H1 (cell line): ENCODE results near the gene CARD11. TPM values are rescaled to one million over a fixed set of nuclear protein-coding genes. Genes with fewer than 3 reads are reported as not detected.

Experiments used
- CTCF ChIA-PET: fragments of 300-600 bp; sonication (Branson Sonifier 250); formaldehyde crosslinking; loops from one replicate; lab custom pipeline; 2021; ENCODE audit not compliant: partially characterized antibody; lab: Charles Lee
- POLR2A ChIA-PET: fragments of 300-600 bp; sonication (Branson Sonifier 250); formaldehyde crosslinking; loops from one replicate; lab custom pipeline; 2021; ENCODE audit warnings: inconsistent platforms; ENCODE audit not compliant: partially characterized antibody; lab: Charles Lee
- DNase-seq, 2 experiments: peaks; one replicate each; pipeline versions ENCODE4 v3.0.0 to v3.0.0-alpha.2; 2010 to 2022; ENCODE audit warnings: low spot score in 2 of 2, low read depth in 1 of 2, mixed read lengths in 1 of 2
- FAIRE-seq: peaks from 2 replicates; lab custom pipeline; 2011; peaks lifted over from hg19 to GRCh38; lab: Jason Lieb, UNC
- H2AFZ ChIP-seq: 2 replicates; pipeline ENCODE4 v1.8.1; 2012; ENCODE audit warnings: low read length, inconsistent platforms
- H2AK5ac ChIP-seq: 2 replicates; pipeline ENCODE4 v1.6.1; 2013; ENCODE audit warnings: low read depth, low read length
- H2BK120ac ChIP-seq: replicated peaks from 2 replicates; pipeline ENCODE3; 2013; ENCODE audit warnings: low read depth, low read length, inconsistent platforms
- H2BK12ac ChIP-seq: 2 replicates; pipeline ENCODE4 v1.6.1; 2013; ENCODE audit warnings: low read depth, low read length
- H2BK15ac ChIP-seq: 2 replicates; pipeline ENCODE4 v1.6.1; 2013; ENCODE audit warnings: low read length
- H2BK20ac ChIP-seq: 2 replicates; pipeline ENCODE4 v1.6.1; 2013; ENCODE audit warnings: low read length
- H2BK5ac ChIP-seq: 2 replicates; pipeline ENCODE4 v1.6.1; 2013; ENCODE audit warnings: low read depth, low read length
- H3K14ac ChIP-seq: 2 replicates; pipeline ENCODE4 v1.6.1; 2013; ENCODE audit warnings: inconsistent platforms; ENCODE audit not compliant: insufficient read length
- H3K18ac ChIP-seq: 2 replicates; pipeline ENCODE4 v1.6.1; 2013; ENCODE audit warnings: low read length; ENCODE audit errors: extremely low read depth
- H3K23ac ChIP-seq: 2 replicates; pipeline ENCODE4 v1.6.1; 2013; ENCODE audit warnings: inconsistent platforms; ENCODE audit not compliant: insufficient read length
- H3K23me2 ChIP-seq: 2 replicates; pipeline ENCODE4 v1.6.1; 2013; ENCODE audit warnings: low read depth, low read length
- H3K27ac ChIP-seq: 2 replicates; pipeline ENCODE4 v1.6.1; 2011; ENCODE audit warnings: low read depth, low read length, inconsistent platforms
- H3K27me3 ChIP-seq, 4 experiments: replicated peaks in 1 of 4; 1 replicate in 1 of 4; 2 replicates in 3 of 4; pipeline versions ENCODE4 v1.6.1 to v1.8.1; 2011 to 2013; ENCODE audit warnings: low read length in 3 of 4, mild to moderate bottlenecking in 3 of 4, inconsistent platforms in 2 of 4, mixed read lengths in 2 of 4, moderate library complexity in 1 of 4; ENCODE audit not compliant: control insufficient read depth in 3 of 4, insufficient read depth in 3 of 4; ENCODE audit errors: extremely low read depth in 1 of 4
- H3K36me3 ChIP-seq, 4 experiments: 2 replicates each; pipeline versions ENCODE4 v1.6.1 to v1.8.1; 2011 to 2013; ENCODE audit warnings: mild to moderate bottlenecking in 4 of 4, low read length in 3 of 4, moderate library complexity in 2 of 4, control low read depth in 1 of 4, inconsistent platforms in 1 of 4; ENCODE audit not compliant: insufficient read depth in 4 of 4, control insufficient read depth in 2 of 4
- H3K4ac ChIP-seq: replicated peaks from 2 replicates; pipeline ENCODE3; 2013; ENCODE audit warnings: low read length, low read depth, mixed read lengths, inconsistent platforms; ENCODE audit not compliant: insufficient read length
- H3K4me1 ChIP-seq, 4 experiments: replicated peaks in 1 of 4; 1 replicate in 1 of 4; 2 replicates in 3 of 4; pipeline versions ENCODE4 v1.6.1 to v1.8.1; 2011 to 2013; ENCODE audit warnings: low read length in 3 of 4, inconsistent platforms in 2 of 4, mixed read lengths in 1 of 4; ENCODE audit not compliant: insufficient read depth in 4 of 4, control insufficient read depth in 3 of 4
- H3K4me2 ChIP-seq, 2 experiments: 2 replicates each; pipeline versions ENCODE4 v1.6.1 to v1.8.1; 2011 to 2013; ENCODE audit warnings: low read depth in 2 of 2, low read length in 2 of 2, control low read depth in 1 of 2, inconsistent platforms in 1 of 2, mild to moderate bottlenecking in 1 of 2; ENCODE audit not compliant: insufficient read depth in 1 of 2
- H3K4me3 ChIP-seq, 4 experiments: fragments of 200-600, 300-600 bp in 1 of 4; sonication (generic), shearing (Covaris generic), sonication (Bioruptor Twin) in 1 of 4; 2 replicates each; pipeline versions ENCODE4 v1.5.1 to v1.8.1; 2011 to 2016; ENCODE audit warnings: low read length in 4 of 4, low read depth in 3 of 4, control low read depth in 2 of 4, inconsistent platforms in 2 of 4, mild to moderate bottlenecking in 2 of 4, mixed read lengths in 1 of 4, moderate library complexity in 1 of 4; ENCODE audit not compliant: insufficient read depth in 2 of 4; ENCODE audit errors: extremely low read depth in 1 of 4
- H3K56ac ChIP-seq: replicated peaks from 2 replicates; pipeline ENCODE3; 2013; ENCODE audit warnings: low read depth, mild to moderate bottlenecking, mixed read lengths, low read length, inconsistent platforms; ENCODE audit not compliant: insufficient read length
- H3K79me1 ChIP-seq: 2 replicates; pipeline ENCODE4 v1.6.1; 2013; ENCODE audit warnings: low read depth, low read length, control low read depth
- H3K79me2 ChIP-seq, 2 experiments: 2 replicates each; pipeline versions ENCODE4 v1.6.1 to v1.8.1; 2012 to 2013; ENCODE audit warnings: low read length in 2 of 2, mild to moderate bottlenecking in 2 of 2, inconsistent platforms in 1 of 2; ENCODE audit not compliant: insufficient read depth in 2 of 2, control insufficient read depth in 1 of 2
- H3K9ac ChIP-seq, 4 experiments: replicated peaks in 1 of 4; 1 replicate in 1 of 4; 2 replicates in 3 of 4; pipeline versions ENCODE4 v1.6.1 to v1.8.1; 2011 to 2013; ENCODE audit warnings: low read depth in 3 of 4, low read length in 3 of 4, control low read depth in 2 of 4, mild to moderate bottlenecking in 2 of 4, moderate library complexity in 2 of 4, inconsistent platforms in 1 of 4; ENCODE audit errors: extremely low read depth in 1 of 4
- H3K9me3 ChIP-seq, 2 experiments: 2 replicates each; pipeline versions ENCODE4 v1.6.1 to v1.8.1; 2012 to 2013; ENCODE audit warnings: mild to moderate bottlenecking in 2 of 2, moderate library complexity in 2 of 2, control low read depth in 1 of 2, inconsistent platforms in 1 of 2, low read depth in 1 of 2, low read length in 1 of 2, mixed read lengths in 1 of 2; ENCODE audit not compliant: insufficient read depth in 2 of 2
- H4K20me1 ChIP-seq, 2 experiments: replicated peaks in 1 of 2; 2 replicates each; pipeline versions ENCODE3 to v1.8.1; 2011 to 2013; ENCODE audit warnings: inconsistent platforms in 2 of 2, low read length in 2 of 2, mild to moderate bottlenecking in 1 of 2; ENCODE audit not compliant: insufficient read depth in 2 of 2, control insufficient read depth in 1 of 2
- H4K5ac ChIP-seq: 2 replicates; pipeline ENCODE4 v1.6.1; 2013; ENCODE audit warnings: low read length, low read depth, mixed read lengths, inconsistent platforms; ENCODE audit not compliant: insufficient read length
- H4K8ac ChIP-seq: 2 replicates; pipeline ENCODE4 v1.8.0; 2013; ENCODE audit warnings: mild to moderate bottlenecking, moderate library complexity, low read length, inconsistent platforms; ENCODE audit not compliant: insufficient read depth; ENCODE audit errors: extremely low read depth
- H4K91ac ChIP-seq: replicated peaks from 2 replicates; pipeline ENCODE3; 2013; ENCODE audit warnings: low read length, mixed read lengths, inconsistent platforms; ENCODE audit not compliant: insufficient read length
- BACH1 ChIP-seq: IDR thresholded peaks from 2 replicates; pipeline ENCODE4 v1.6.1; 2012; ENCODE audit warnings: low read length, improper control_type of control experiment
- HDAC2 ChIP-seq, 2 experiments: fragments of 300-600 bp in 1 of 2; sonication (generic) in 1 of 2; IDR thresholded peaks; 2 replicates each; pipeline ENCODE4 v1.6.1; 2011 to 2012; ENCODE audit warnings: low read depth in 2 of 2, low read length in 2 of 2, mild to moderate bottlenecking in 2 of 2, moderate library complexity in 2 of 2, borderline replicate concordance in 1 of 2, inconsistent platforms in 1 of 2
- KDM5A ChIP-seq: fragments of 200-600 bp; IDR thresholded peaks from 2 replicates; pipeline ENCODE4 v1.7.1; 2012; ENCODE audit warnings: mild to moderate bottlenecking, low read length, inconsistent platforms, mixed read lengths
- RBBP5 ChIP-seq: IDR thresholded peaks from 2 replicates; pipeline ENCODE4 v1.7.1; 2012; ENCODE audit warnings: low read depth, mild to moderate bottlenecking, inconsistent platforms, low read length, moderate library complexity, borderline replicate concordance
- RNF2 ChIP-seq: fragments of 200-900, 300-1000 bp; sonication (generic); IDR thresholded peaks from 2 replicates; pipeline ENCODE4 v1.7.1; 2016; ENCODE audit warnings: borderline replicate concordance, low read depth, mild to moderate bottlenecking, antibody characterized with exemption, low read length; ENCODE audit not compliant: poor library complexity, severe bottlenecking; ENCODE audit errors: missing control alignments
- SAP30 ChIP-seq: fragments of 300-600 bp; sonication (generic); IDR thresholded peaks from 2 replicates; pipeline ENCODE4 v1.7.1; 2012; ENCODE audit warnings: low read length, moderate library complexity, mild to moderate bottlenecking, inconsistent platforms; ENCODE audit not compliant: insufficient read depth, insufficient replicate concordance
- SIN3A ChIP-seq, 2 experiments: IDR thresholded peaks in 1 of 2; conservative IDR thresholded peaks in 1 of 2; 2 replicates each; pipeline ENCODE4 v1.6.1; 2011 to 2012; ENCODE audit warnings: low read length in 2 of 2, improper control_type of control experiment in 1 of 2, low read depth in 1 of 2, mild to moderate bottlenecking in 1 of 2
- SUZ12 ChIP-seq: fragments of 200-600 bp; sonication (generic); IDR thresholded peaks from 2 replicates; pipeline ENCODE4 v1.6.1; 2012; ENCODE audit warnings: mild to moderate bottlenecking, inconsistent platforms, low read length, moderate library complexity, mixed read lengths
- TCF12 ChIP-seq: IDR thresholded peaks from 2 replicates; pipeline ENCODE4 v1.6.1; 2011; ENCODE audit warnings: low read depth, mild to moderate bottlenecking, low read length
- ZNF274 ChIP-seq: IDR thresholded peaks from 2 replicates; pipeline ENCODE4 v1.7.0; 2012; ENCODE audit warnings: low read length, borderline replicate concordance; ENCODE audit errors: extremely low read depth
- WGBS, 2 experiments: shearing (Covaris generic) in 1 of 2; methylation state at CpG; one replicate each; pipeline versions ENCODE4 v1.1.6 to v1.1.7; 2013 to 2015; ENCODE audit warnings: low lambda C conversion rate in 2 of 2, mixed read lengths in 2 of 2, inconsistent platforms in 1 of 2, low coverage in 1 of 2, missing lambda C conversion rate in 1 of 2; ENCODE audit not compliant: insufficient replicate concordance in 2 of 2, insufficient coverage in 1 of 2, insufficient read length in 1 of 2; ENCODE audit errors: extremely low coverage in 1 of 2, missing lambda C conversion rate in 1 of 2; 5-methylcytosine and 5-hydroxymethylcytosine counted together
- polyA plus RNA-seq, 7 experiments: library from polyadenylated mRNA; depleted of rRNA in 3 of 7; stranded (reverse) in 5 of 7; unstranded in 2 of 7; fragments of >200 nt in 5 of 7; fragments of 200-250 nt in 2 of 7; gene quantifications; 1 replicate in 5 of 7; 2 replicates in 1 of 7; 4 replicates in 1 of 7; pipeline versions ENCODE4 v1.2.1 to v1.2.3, GENCODE V29; 2011 to 2013; ENCODE audit warnings: missing spikeins in 2 of 7, mixed read lengths in 2 of 7
- total RNA-seq: library from RNA; stranded (reverse); fragmentation: NEBNext Ultra II Directional; extraction: Animal tissue kit (Norgen Biotek cat#: 25700); gene quantifications from 2 replicates; pipeline ENCODE4 v1.2.1, GENCODE V29; 2021

Gene CARD11
- total and polyA plus RNA-seq, 2 of the 8 experiments (the other 6 are each of a cell fraction or from before 2014, with no cell fraction given): 12.6 to 29.8 TPM

- H4K8ac ChIP-seq: no peak overlapping the region
- no peak overlapping the region for H2BK15ac ChIP-seq
- H3K27me3 ChIP-seq: peaks cover 0 to 2% (median 0%) of the 10 kb centered on the region in 4 experiments; a peak in 1 of 7 replicates
- no peak overlapping the region for H3K4me3 ChIP-seq
- DNase-seq (no peak), FAIRE-seq (no peak)
- peaks cover 0 to 2% (median 0%) of the 10 kb centered on the region in 4 experiments; a peak in 3 of 8 replicates for H3K36me3 ChIP-seq
- H4K20me1 ChIP-seq: no peaks in the 10 kb centered on the region
- no peak overlapping the region for H3K9ac ChIP-seq
- H3K18ac ChIP-seq: no peak overlapping the region
- H3K27ac ChIP-seq: no peak overlapping the region
- H3K23me2 ChIP-seq: peaks cover 2% of the 10 kb centered on the region; the same call in 1 of the 2 replicates
- H3K4me2 ChIP-seq: no peak overlapping the region
- no peaks in the 10 kb centered on the region for H3K79me2 ChIP-seq
- no peaks in the 10 kb centered on the region for H3K9me3 ChIP-seq
- CTCF ChIA-PET: interaction anchor here (0.5 to 1.9 kb wide), 6 partner anchors 10 to 983 kb away, joined by 3 to 7 read pairs (median 4); partner anchors contain the start of genes MRM2 and NUDT1
- no peak overlapping the region for H3K4ac ChIP-seq
- H2AK5ac ChIP-seq: no peak overlapping the region
- POLR2A ChIA-PET: interaction anchor here (1.0 kb wide), 1 partner anchor 65 kb away, joined by 3 read pairs; no protein-coding TSS in a partner anchor
- H2BK5ac ChIP-seq: no peak overlapping the region
- no peak overlapping the region for H2BK120ac ChIP-seq
- no peaks in the 10 kb centered on the region for H3K79me1 ChIP-seq
- no peak overlapping the region for H2BK12ac ChIP-seq
- no peak overlapping the region for H4K5ac ChIP-seq
- no peak overlapping the region for H2AFZ ChIP-seq
- no peak overlapping the region for H3K56ac ChIP-seq
- WGBS, 2 experiments: 86% methylated on average over 13 of the region's 13 CpGs; no CpG with 5 or more reads in 1 of the 2 experiments
- H3K4me1 ChIP-seq: peaks cover 0 to 4% (median 0%) of the 10 kb centered on the region in 4 experiments; a peak in 3 of 7 replicates
- H4K91ac ChIP-seq: no peak overlapping the region
- H3K14ac ChIP-seq: no peak overlapping the region
- H3K23ac ChIP-seq: no peak overlapping the region
- H2BK20ac ChIP-seq: no peak overlapping the region
- TF ChIP-seq TCF12 (no peak), SUZ12 (no peak), KDM5A (no peak), RNF2 (no peak), RBBP5 (no peak), SIN3A (conservative IDR thresholded peaks at IDR 0.05 in 1 of 2, IDR thresholded peaks at IDR 0.05 in 1 of 2; ENCODE audit: low read depth in 1 of 2, low read length in 2 of 2) (no peak), BACH1 (no peak), HDAC2 (IDR thresholded peaks at IDR 0.05; ENCODE audit: borderline replicate concordance in 1 of 2, low read depth in 2 of 2, low read length in 2 of 2) (no peak), ZNF274 (no peak), SAP30 (no peak)
Observed at GRCh38 chr7:2939193-2939885, 104.3 kb downstream of the CARD11 start.
